K562 (cell line): ENCODE data around the gene CHODL. TPM values are rescaled to one million over a fixed set of nuclear protein-coding genes. Genes with fewer than 3 reads are reported as not detected.

Experiments
- ATAC-seq: fragments of 200-7000 bp; cut with Tn5 transposase; 3 replicates; pipeline ENCODE4 v1.9.1; 2020; ENCODE audit warnings: moderate library complexity
- BruUV-seq: library from RNA; stranded (reverse); fragments of 400-500 nt; replicated peaks from 2 replicates; lab custom pipeline; 2021; lab: Mats Ljungman, UMichigan
- CTCF ChIA-PET: fragments of 300-600 bp; formaldehyde crosslinking; extraction: SDS; loops from one replicate; lab custom pipeline; 2021; ENCODE audit warnings: low intra/inter-chr PET ratio; lab: Yijun Ruan, JAX
- POLR2A ChIA-PET: fragments of 300-600, 350-650 bp; sonication (Branson Sonifier 250); formaldehyde crosslinking; extraction: SDS; loops from one replicate; lab custom pipeline; 2021; ENCODE audit warnings: antibody characterized with exemption, inconsistent platforms; lab: Yijun Ruan, JAX
- DNase-seq, 4 experiments: peaks; one replicate each; pipeline versions ENCODE4 v3.0.0 to v3.0.0-alpha.2; 2011 to 2018; ENCODE audit warnings: low spot score in 3 of 4, mixed read lengths in 3 of 4; ENCODE audit errors: extremely low read depth in 1 of 4
- FAIRE-seq: peaks from 2 replicates; lab custom pipeline; 2011; peaks lifted over from hg19 to GRCh38; lab: Jason Lieb, UNC
- H2AFZ ChIP-seq: 2 replicates; pipeline ENCODE4 v1.6.0; 2011; ENCODE audit warnings: low read depth, low read length, control low read depth, inconsistent platforms
- H3K27ac ChIP-seq: fragments of 200-600 bp; 3 replicates; pipeline ENCODE4 v1.8.0; 2011; ENCODE audit warnings: low read depth, mild to moderate bottlenecking, control low read depth, inconsistent platforms, low read length, moderate library complexity, mixed read lengths; ENCODE audit errors: extremely low read depth
- H3K27me3 ChIP-seq, 2 experiments: fragments of 300-600 bp in 1 of 2; 2 replicates in 1 of 2; 3 replicates in 1 of 2; pipeline versions ENCODE4 v1.6.0 to v1.8.0; 2011; ENCODE audit warnings: inconsistent platforms in 2 of 2, low read length in 2 of 2, mild to moderate bottlenecking in 1 of 2, mixed read lengths in 1 of 2, moderate library complexity in 1 of 2; ENCODE audit not compliant: control insufficient read depth in 2 of 2, insufficient read depth in 2 of 2
- H3K36me3 ChIP-seq: fragments of 300-600 bp; 3 replicates; pipeline ENCODE4 v1.8.0; 2011; ENCODE audit warnings: mild to moderate bottlenecking, low read length, inconsistent platforms; ENCODE audit not compliant: control insufficient read depth, insufficient read depth
- H3K4me1 ChIP-seq, 2 experiments: fragments of 200-600 bp in 1 of 2; replicated peaks in 1 of 2; 2 replicates in 1 of 2; 3 replicates in 1 of 2; pipeline versions ENCODE4 v1.5.1 to v1.8.0; 2011; ENCODE audit warnings: inconsistent platforms in 2 of 2, low read length in 2 of 2, mild to moderate bottlenecking in 1 of 2, mixed read lengths in 1 of 2, moderate library complexity in 1 of 2; ENCODE audit not compliant: control insufficient read depth in 2 of 2, insufficient read depth in 2 of 2
- H3K4me2 ChIP-seq: 2 replicates; pipeline ENCODE4 v1.6.1; 2011; ENCODE audit warnings: low read length, control low read depth, inconsistent platforms, mixed read lengths; ENCODE audit not compliant: insufficient read depth
- H3K4me3 ChIP-seq: fragments of 200-600 bp; sonication (generic), shearing (Covaris generic); 2 replicates; pipeline ENCODE4 v1.5.1; 2016; ENCODE audit warnings: control low read depth, inconsistent platforms
- H3K79me2 ChIP-seq: fragments of 200-600 bp; 3 replicates; pipeline ENCODE4 v1.8.0; 2011; ENCODE audit warnings: low read length, inconsistent platforms; ENCODE audit not compliant: control insufficient read depth, insufficient read depth
- H3K9ac ChIP-seq, 2 experiments: 2 replicates each; pipeline versions ENCODE4 v1.6.0 to v1.6.1; 2011; ENCODE audit warnings: low read depth in 2 of 2, low read length in 2 of 2, control low read depth in 1 of 2, inconsistent platforms in 1 of 2, mild to moderate bottlenecking in 1 of 2, mixed read lengths in 1 of 2; ENCODE audit not compliant: insufficient read depth in 1 of 2
- H3K9me1 ChIP-seq: one replicate; pipeline ENCODE4 v1.6.0; 2011; ENCODE audit warnings: inconsistent platforms, mild to moderate bottlenecking, low read length, moderate library complexity; ENCODE audit not compliant: control insufficient read depth, insufficient read depth
- H3K9me3 ChIP-seq: replicated peaks from 2 replicates; pipeline ENCODE4 v1.5.1; 2011; ENCODE audit warnings: low read depth, low read length, inconsistent platforms; ENCODE audit not compliant: control insufficient read depth, insufficient read depth
- H4K20me1 ChIP-seq: replicated peaks from 2 replicates; pipeline ENCODE4 v1.6.1; 2011; ENCODE audit warnings: low read length, inconsistent platforms, mixed read lengths; ENCODE audit not compliant: control insufficient read depth, insufficient read depth
- ELF2 ChIP-seq: fragments of 250-450 bp; sonication (Bioruptor Pico); IDR thresholded peaks from 2 replicates; pipeline ENCODE4 v1.5.0; 2021; ENCODE audit warnings: mild to moderate bottlenecking
- ETV1 ChIP-seq: fragments of 450-650 bp; conservative IDR thresholded peaks from 2 replicates; pipeline ENCODE4 v1.6.1; 2016; ENCODE audit warnings: missing genetic modification characterization, control low read depth, low read depth, missing compliant biosample characterization
- GABPB1 ChIP-seq: sonication (generic); formaldehyde crosslinking; IDR thresholded peaks from 2 replicates; pipeline ENCODE4 v1.8.0; 2022; ENCODE audit warnings: mild to moderate bottlenecking, missing genetic modification reagents
- KDM4B ChIP-seq, 2 experiments: fragments of 450-650 bp in 1 of 2; sonication (generic) in 1 of 2; IDR thresholded peaks; 2 replicates each; pipeline ENCODE4 v1.6.1; 2016 to 2017; ENCODE audit warnings: borderline replicate concordance in 2 of 2, antibody characterized with exemption in 1 of 2, low read depth in 1 of 2, mild to moderate bottlenecking in 1 of 2
- MYNN ChIP-seq, 2 experiments: sonication (generic); formaldehyde crosslinking in 1 of 2; IDR thresholded peaks; 2 replicates each; pipeline versions ENCODE4 v1.5.0 to v1.6.1; 2016 to 2020; ENCODE audit warnings: antibody characterized with exemption in 1 of 2, missing genetic modification reagents in 1 of 2
- NR1H2 ChIP-seq: sonication (generic); formaldehyde crosslinking; IDR thresholded peaks from 2 replicates; pipeline ENCODE4 v1.4.0; 2020; ENCODE audit warnings: mild to moderate bottlenecking, missing genetic modification reagents
- RCOR1 ChIP-seq, 2 experiments: IDR thresholded peaks; 2 replicates each; pipeline ENCODE4 v1.6.1; 2012; ENCODE audit warnings: low read depth in 2 of 2, low read length in 2 of 2, borderline replicate concordance in 1 of 2, improper control_type of control experiment in 1 of 2
- SRSF3 ChIP-seq: fragments of 200-400 bp; formaldehyde crosslinking; IDR thresholded peaks from 2 replicates; pipeline ENCODE4 v1.6.1; 2016; ENCODE audit warnings: mild to moderate bottlenecking, low read length, moderate library complexity; ENCODE audit not compliant: insufficient read depth
- TRIM24 ChIP-seq, 2 experiments: fragments of 450-650 bp; IDR thresholded peaks; 2 replicates each; pipeline ENCODE4 v1.6.1; 2016
- U2AF1 ChIP-seq: fragments of 200-400 bp; formaldehyde crosslinking; optimal IDR thresholded peaks from 2 replicates; pipeline ENCODE3; 2017; ENCODE audit warnings: mild to moderate bottlenecking, low read depth, low read length, moderate library complexity
- ZC3H11A ChIP-seq: IDR thresholded peaks from 2 replicates; pipeline ENCODE4 v1.6.1; 2012; ENCODE audit warnings: low read depth, low read length, improper control_type of control experiment
- ZNF212 ChIP-seq: fragments of 450-650 bp; formaldehyde crosslinking; IDR thresholded peaks from 2 replicates; pipeline ENCODE4 v1.4.0; 2020; ENCODE audit warnings: mild to moderate bottlenecking
- ZNF384 ChIP-seq: IDR thresholded peaks from 2 replicates; pipeline ENCODE4 v1.6.1; 2012; ENCODE audit warnings: low read depth, low read length, improper control_type of control experiment
- ZNF79 ChIP-seq: fragments of 250-450 bp; sonication (Bioruptor Pico); IDR thresholded peaks from 2 replicates; pipeline ENCODE4 v1.4.0; 2020; ENCODE audit warnings: low read depth, mild to moderate bottlenecking, moderate library complexity
- WGBS: fragments of 100-300 bp; shearing (Covaris generic); methylation state at CpG from one replicate; pipeline ENCODE4 v1.1.6; 2016; ENCODE audit warnings: low coverage, mixed read lengths; ENCODE audit not compliant: insufficient coverage; ENCODE audit errors: missing lambda C conversion rate; 5-methylcytosine and 5-hydroxymethylcytosine counted together
- in situ Hi-C: fragments of 300-500 bp; cut with MboI; formaldehyde crosslinking; loops from 4 replicates; pipeline ENCODE4 v1.15.0; 2018; ENCODE audit warnings: inconsistent platforms, mixed read lengths
- intact Hi-C: fragments of 100-400 bp; cut with micrococcal nuclease; formaldehyde crosslinking; loops from 2 replicates; pipeline ENCODE4 v1.14.2; 2022
- polyA plus RNA-seq, 8 experiments: library from polyadenylated mRNA; depleted of rRNA in 4 of 8; stranded (reverse) in 5 of 8; unstranded in 3 of 8; fragments of >200 nt; fragmentation: Nextera tagmentation in 2 of 8; fragmentation: Illumina TruSeq in 1 of 8; extraction: Ambion mirVana in 2 of 8; extraction: Trizol in 1 of 8; gene quantifications; 2 replicates each; pipeline versions ENCODE4 v1.2.1 to v1.2.3, GENCODE V29; 2011 to 2014; ENCODE audit warnings: inconsistent platforms in 1 of 8, missing spikeins in 1 of 8
- total RNA-seq, 7 experiments: library from RNA; depleted of rRNA in 6 of 7; stranded (reverse); fragments of >200 nt in 6 of 7; fragmentation: Illumina TruSeq in 2 of 7; extraction: Trizol in 2 of 7; gene quantifications; 2 replicates each; pipeline versions ENCODE4 v1.2.1 to v1.2.3, GENCODE V29; 2011 to 2021; ENCODE audit warnings: low replicate concordance in 1 of 7
- TF ChIP-seq, protein P1 (sequence below): sonication (generic); formaldehyde crosslinking; IDR thresholded peaks from 2 replicates; pipeline ENCODE4 v1.8.0; 2023; ENCODE audit warnings: mild to moderate bottlenecking, missing genetic modification reagents

Gene CHODL
- total and polyA plus RNA-seq, 9 of the 15 experiments (the other 6 are each of a cell fraction or from before 2014, with no cell fraction given): not detected

DNA sequence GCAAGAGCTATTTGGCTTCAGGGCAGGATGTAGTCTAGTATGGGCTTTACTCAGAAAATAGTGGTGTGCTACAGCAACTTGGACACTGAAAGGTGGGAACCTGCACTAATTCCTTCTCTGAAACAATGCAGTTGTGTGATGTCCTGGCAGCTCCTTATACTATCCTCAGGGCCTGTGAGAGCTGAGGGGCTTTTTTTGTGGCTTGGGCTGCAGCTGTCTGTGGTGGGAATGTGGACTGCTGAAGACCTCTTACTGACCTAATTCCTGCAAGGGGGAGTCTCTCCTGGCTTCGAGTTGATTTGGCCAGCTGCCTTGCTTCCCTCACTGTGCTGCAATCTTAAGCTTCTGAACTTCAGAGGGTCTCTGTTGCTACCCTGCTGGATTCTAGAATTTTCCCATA lies 22.3 kb upstream of the CHODL start:
- no peak overlapping the region for H3K4me3 ChIP-seq
- no peaks in the 10 kb centered on the region for H3K9me1 ChIP-seq
- no peak overlapping the region for H3K4me2 ChIP-seq
- DNase-seq (no peak), FAIRE-seq (no peak), ATAC-seq (no peak)
- intact Hi-C loops (no loop called here), in situ Hi-C loops (no loop called here)
- ChIA-PET CTCF (no interaction called here), POLR2A (no interaction called here)
- H3K27ac ChIP-seq: no peak overlapping the region
- H3K9me3 ChIP-seq: peaks cover 2% of the 10 kb centered on the region; the same call in 1 of the 2 replicates
- no peak overlapping the region for H2AFZ ChIP-seq
- no peaks in the 10 kb centered on the region for H3K4me1 ChIP-seq
- no peaks in the 10 kb centered on the region for H3K79me2 ChIP-seq
- no TSS peak for BruUV-seq
- no peaks in the 10 kb centered on the region for H4K20me1 ChIP-seq
- 0% methylated on average over 1 of the region's 1 CpG for WGBS
- no peaks in the 10 kb centered on the region for H3K27me3 ChIP-seq
- H3K36me3 ChIP-seq: no peaks in the 10 kb centered on the region
- TF ChIP-seq TRIM24 (IDR thresholded peaks at IDR 0.05) (no peak), NR1H2 (CRISPR knock-in tag) (no peak)
- TF ChIP-seq, all 486 proteins: peak for 0
- H3K9ac ChIP-seq: no peak overlapping the region

DNA sequence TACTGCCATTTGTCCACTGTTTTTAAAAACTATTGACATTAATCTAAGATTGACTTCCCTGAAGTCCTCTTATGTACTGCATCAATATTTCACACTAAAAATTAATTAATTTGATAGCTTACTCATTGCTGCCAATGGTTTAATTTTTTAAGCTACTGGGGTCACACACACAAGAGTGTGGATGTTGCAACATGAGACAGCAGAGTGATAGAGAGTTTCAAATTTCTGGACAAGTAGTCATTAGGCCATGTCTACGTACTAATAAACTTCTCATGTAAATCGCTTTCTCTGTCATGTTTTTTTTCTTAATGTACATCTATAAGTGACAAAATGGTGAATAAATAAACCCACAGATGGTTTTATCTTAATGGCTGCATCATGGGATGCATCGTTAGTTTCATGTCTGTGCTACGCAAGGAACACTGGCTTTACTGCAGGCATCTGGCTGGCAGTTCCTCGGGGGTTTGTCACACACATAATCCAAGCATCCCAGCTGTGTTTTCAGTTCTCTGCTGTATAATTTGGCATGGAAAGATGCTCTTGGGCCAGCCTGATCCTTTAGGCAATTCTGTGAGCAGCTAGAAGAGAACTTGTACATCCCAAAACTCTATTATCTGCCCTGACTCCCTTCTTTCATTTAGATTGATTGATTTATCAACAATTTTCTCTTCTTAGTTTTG lies 16.4 kb upstream of the CHODL start:
- ATAC-seq: no peak
- ChIA-PET POLR2A (no interaction called here), CTCF (no interaction called here)
- intact Hi-C loops (no loop called here), in situ Hi-C loops (no loop called here)
- Histone ChIP-seq H3K79me2 (no peaks in the 10 kb centered on the region), H3K27me3 (no peaks in the 10 kb centered on the region), H3K9me3 (no peaks in the 10 kb centered on the region), H3K9me1 (no peaks in the 10 kb centered on the region), H3K36me3 (no peaks in the 10 kb centered on the region), H3K4me2 (no peak overlapping the region), H3K27ac (no peak overlapping the region), H4K20me1 (no peaks in the 10 kb centered on the region), H3K4me3 (no peak overlapping the region), H3K9ac (no peak overlapping the region), H2AFZ (no peak overlapping the region), H3K4me1 (no peaks in the 10 kb centered on the region)
- BruUV-seq: no TSS peak
- no peak for DNase-seq
- 0% methylated on average over 5 of the region's 5 CpGs for WGBS
- no peak for FAIRE-seq
- TF ChIP-seq KDM4B (IDR thresholded peaks at IDR 0.05; ENCODE audit: borderline replicate concordance in 2 of 2, low read depth in 1 of 2) (no peak), MYNN (IDR thresholded peaks at IDR 0.05) (no peak), MYNN (CRISPR knock-in tag; IDR thresholded peaks at IDR 0.05) (no peak), GABPB1 (CRISPR knock-in tag) (no peak), SRSF3 (no peak), ZNF212 (CRISPR knock-in tag) (no peak), U2AF1 (no peak), ZNF384 (no peak), ZC3H11A (no peak), RCOR1 (IDR thresholded peaks at IDR 0.05; ENCODE audit: borderline replicate concordance in 1 of 2, low read depth in 2 of 2, low read length in 2 of 2) (no peak), ZNF79 (no peak), ETV1 (tag) (no peak), ELF2 (no peak)
- TF ChIP-seq, protein P1, sequence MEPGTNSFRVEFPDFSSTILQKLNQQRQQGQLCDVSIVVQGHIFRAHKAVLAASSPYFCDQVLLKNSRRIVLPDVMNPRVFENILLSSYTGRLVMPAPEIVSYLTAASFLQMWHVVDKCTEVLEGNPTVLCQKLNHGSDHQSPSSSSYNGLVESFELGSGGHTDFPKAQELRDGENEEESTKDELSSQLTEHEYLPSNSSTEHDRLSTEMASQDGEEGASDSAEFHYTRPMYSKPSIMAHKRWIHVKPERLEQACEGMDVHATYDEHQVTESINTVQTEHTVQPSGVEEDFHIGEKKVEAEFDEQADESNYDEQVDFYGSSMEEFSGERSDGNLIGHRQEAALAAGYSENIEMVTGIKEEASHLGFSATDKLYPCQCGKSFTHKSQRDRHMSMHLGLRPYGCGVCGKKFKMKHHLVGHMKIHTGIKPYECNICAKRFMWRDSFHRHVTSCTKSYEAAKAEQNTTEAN (CRISPR knock-in tag): no peak
